Lower leg skin (tissue), 3 donors: ENCODE results near the gene XCL2.

ENCODE experiments used
- POLR2A ChIP-seq, 2 donors: fragments of 450-650 bp; IDR thresholded peaks; one replicate each; pipeline ENCODE4 v1.6.1; 2016 to 2017; ENCODE audit warnings: antibody characterized with exemption in 2 of 2, mild to moderate bottlenecking in 1 of 2, moderate library complexity in 1 of 2
- TF ChIP-seq, protein P1 (sequence below), 3 donors: fragments of 450-650 bp; IDR thresholded peaks; one replicate each; pipeline ENCODE4 v1.5.1; 2016; ENCODE audit warnings: antibody characterized with exemption in 3 of 3, mild to moderate bottlenecking in 3 of 3, moderate library complexity in 2 of 3

DNA sequence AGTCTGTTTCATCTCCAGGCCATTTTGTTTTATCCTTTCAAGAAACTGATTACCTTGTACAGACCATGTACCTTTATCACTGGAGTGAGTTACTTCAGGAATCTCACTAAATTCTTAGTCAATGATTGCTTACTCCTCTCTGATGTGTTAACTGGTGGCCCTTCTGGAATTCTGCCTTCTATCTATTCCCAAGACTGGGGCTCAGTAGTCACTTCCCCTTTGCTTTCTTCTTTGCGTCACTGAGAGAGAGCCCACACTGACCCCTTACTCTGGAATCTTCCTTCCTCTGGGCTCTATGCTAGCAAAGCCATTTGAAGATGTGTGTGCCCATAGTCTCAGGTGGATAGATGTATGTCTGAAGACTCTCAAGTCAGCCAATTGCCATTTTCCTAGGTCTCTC, 34.6 kb downstream of the XCL2 start:
- TF ChIP-seq, protein P1, sequence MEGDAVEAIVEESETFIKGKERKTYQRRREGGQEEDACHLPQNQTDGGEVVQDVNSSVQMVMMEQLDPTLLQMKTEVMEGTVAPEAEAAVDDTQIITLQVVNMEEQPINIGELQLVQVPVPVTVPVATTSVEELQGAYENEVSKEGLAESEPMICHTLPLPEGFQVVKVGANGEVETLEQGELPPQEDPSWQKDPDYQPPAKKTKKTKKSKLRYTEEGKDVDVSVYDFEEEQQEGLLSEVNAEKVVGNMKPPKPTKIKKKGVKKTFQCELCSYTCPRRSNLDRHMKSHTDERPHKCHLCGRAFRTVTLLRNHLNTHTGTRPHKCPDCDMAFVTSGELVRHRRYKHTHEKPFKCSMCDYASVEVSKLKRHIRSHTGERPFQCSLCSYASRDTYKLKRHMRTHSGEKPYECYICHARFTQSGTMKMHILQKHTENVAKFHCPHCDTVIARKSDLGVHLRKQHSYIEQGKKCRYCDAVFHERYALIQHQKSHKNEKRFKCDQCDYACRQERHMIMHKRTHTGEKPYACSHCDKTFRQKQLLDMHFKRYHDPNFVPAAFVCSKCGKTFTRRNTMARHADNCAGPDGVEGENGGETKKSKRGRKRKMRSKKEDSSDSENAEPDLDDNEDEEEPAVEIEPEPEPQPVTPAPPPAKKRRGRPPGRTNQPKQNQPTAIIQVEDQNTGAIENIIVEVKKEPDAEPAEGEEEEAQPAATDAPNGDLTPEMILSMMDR (IDR thresholded peaks at IDR 0.05): no peak
- no peak for TF ChIP-seq POLR2A (IDR thresholded peaks at IDR 0.05)
